Loucy (cell line): ENCODE measurements around the gene SHROOM4.

Experiments used
- H2AFZ ChIP-seq: fragments of 200-600 bp; sonication (generic); 2 replicates; pipeline ENCODE4 v1.6.0; 2016; ENCODE audit warnings: antibody characterized with exemption, mild to moderate bottlenecking, low read length, moderate library complexity
- H3F3A ChIP-seq: fragments of 200-600 bp; 2 replicates; pipeline ENCODE4 v1.6.0; 2016; ENCODE audit warnings: antibody characterized with exemption, low read depth, mild to moderate bottlenecking
- H3K27me3 ChIP-seq: fragments of 200-600 bp; sonication (generic); 2 replicates; pipeline ENCODE4 v1.6.1; 2014; ENCODE audit warnings: low read length, mild to moderate bottlenecking; ENCODE audit not compliant: insufficient read depth, poor library complexity, severe bottlenecking
- H3K36me3 ChIP-seq: fragments of 200-600 bp; sonication (generic); 2 replicates; pipeline ENCODE4 v1.6.1; 2016; ENCODE audit warnings: low read length; ENCODE audit not compliant: insufficient read depth
- H3K4me1 ChIP-seq: fragments of 200-600 bp; sonication (generic); 2 replicates; pipeline ENCODE4 v1.5.1; 2014; ENCODE audit warnings: low read length, mild to moderate bottlenecking; ENCODE audit not compliant: insufficient read depth, poor library complexity, severe bottlenecking
- H3K4me2 ChIP-seq: fragments of 200-600 bp; sonication (generic); 2 replicates; pipeline ENCODE4 v1.6.0; 2014; ENCODE audit warnings: antibody characterized with exemption, low read length, low read depth, mild to moderate bottlenecking; ENCODE audit not compliant: poor library complexity, severe bottlenecking
- H3K4me3 ChIP-seq: fragments of 200-600 bp; sonication (generic); 2 replicates; pipeline ENCODE4 v1.5.1; 2014; ENCODE audit warnings: low read length, mild to moderate bottlenecking, mixed read lengths; ENCODE audit not compliant: poor library complexity, severe bottlenecking
- H3K79me2 ChIP-seq: fragments of 200-600 bp; sonication (generic); 2 replicates; pipeline ENCODE4 v1.6.1; 2014; ENCODE audit warnings: low read length; ENCODE audit not compliant: insufficient read depth
- H3K9ac ChIP-seq: fragments of 200-600 bp; sonication (generic); 2 replicates; pipeline ENCODE4 v1.6.0; 2014; ENCODE audit warnings: mild to moderate bottlenecking, low read depth, low read length, moderate library complexity; ENCODE audit not compliant: poor library complexity, severe bottlenecking
- H3K9me2 ChIP-seq: fragments of 200-600 bp; sonication (generic); replicated peaks from 2 replicates; pipeline ENCODE4 v1.6.1; 2016; ENCODE audit warnings: low read depth, low read length, mixed read lengths
- H3K9me3 ChIP-seq: fragments of 200-600 bp; sonication (generic); 2 replicates; pipeline ENCODE4 v1.6.1; 2014; ENCODE audit warnings: mild to moderate bottlenecking, antibody characterized with exemption, low read length, low read depth; ENCODE audit not compliant: insufficient read depth
- H4K20me1 ChIP-seq: fragments of 200-600 bp; sonication (generic); 2 replicates; pipeline ENCODE4 v1.6.0; 2014; ENCODE audit warnings: antibody characterized with exemption, low read length, mild to moderate bottlenecking; ENCODE audit not compliant: insufficient read depth, poor library complexity, severe bottlenecking
- EZH2phosphoT487 ChIP-seq: fragments of 200-600 bp; IDR thresholded peaks from 2 replicates; pipeline ENCODE4 v1.6.1; 2018; ENCODE audit warnings: antibody characterized with exemption, mild to moderate bottlenecking, moderate library complexity, borderline replicate concordance
- TF ChIP-seq, protein P1 (sequence below): fragments of 200-600 bp; sonication (generic); conservative IDR thresholded peaks from 2 replicates; pipeline ENCODE4 v1.5.1; 2014; ENCODE audit warnings: mild to moderate bottlenecking, antibody characterized with exemption, low read length

Gene SHROOM4

DNA sequence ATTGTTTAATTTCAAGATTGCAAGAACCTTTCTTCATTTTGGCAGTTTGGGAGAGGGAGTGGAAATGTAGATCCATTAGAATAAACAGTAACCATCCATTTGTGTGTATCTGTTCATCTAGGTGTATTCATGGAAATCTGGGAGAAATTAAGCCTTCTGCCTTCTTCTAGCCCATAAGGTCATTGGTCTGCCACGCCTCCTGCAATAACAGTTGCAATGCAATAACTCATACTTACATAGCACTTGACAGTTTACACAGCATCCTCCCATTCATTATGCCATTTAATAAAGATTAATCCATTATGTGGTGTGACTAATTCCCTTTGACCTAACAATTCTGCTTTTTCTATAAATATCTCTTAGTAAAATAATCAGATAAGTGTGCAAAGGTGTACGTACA lies 42.6 kb downstream of the SHROOM4 start:
- Histone ChIP-seq H3K79me2 (no peaks in the 10 kb centered on the region), H3K36me3 (no peaks in the 10 kb centered on the region), H3K4me3 (no peak overlapping the region), H4K20me1 (no peaks in the 10 kb centered on the region), H3K9me2 (no peaks in the 10 kb centered on the region), H2AFZ (no peak overlapping the region), H3K9ac (no peak overlapping the region), H3K4me2 (no peak overlapping the region), H3F3A (no peaks in the 10 kb centered on the region), H3K4me1 (no peaks in the 10 kb centered on the region), H3K27me3 (no peaks in the 10 kb centered on the region), H3K9me3 (no peaks in the 10 kb centered on the region)
- TF ChIP-seq, protein P1, sequence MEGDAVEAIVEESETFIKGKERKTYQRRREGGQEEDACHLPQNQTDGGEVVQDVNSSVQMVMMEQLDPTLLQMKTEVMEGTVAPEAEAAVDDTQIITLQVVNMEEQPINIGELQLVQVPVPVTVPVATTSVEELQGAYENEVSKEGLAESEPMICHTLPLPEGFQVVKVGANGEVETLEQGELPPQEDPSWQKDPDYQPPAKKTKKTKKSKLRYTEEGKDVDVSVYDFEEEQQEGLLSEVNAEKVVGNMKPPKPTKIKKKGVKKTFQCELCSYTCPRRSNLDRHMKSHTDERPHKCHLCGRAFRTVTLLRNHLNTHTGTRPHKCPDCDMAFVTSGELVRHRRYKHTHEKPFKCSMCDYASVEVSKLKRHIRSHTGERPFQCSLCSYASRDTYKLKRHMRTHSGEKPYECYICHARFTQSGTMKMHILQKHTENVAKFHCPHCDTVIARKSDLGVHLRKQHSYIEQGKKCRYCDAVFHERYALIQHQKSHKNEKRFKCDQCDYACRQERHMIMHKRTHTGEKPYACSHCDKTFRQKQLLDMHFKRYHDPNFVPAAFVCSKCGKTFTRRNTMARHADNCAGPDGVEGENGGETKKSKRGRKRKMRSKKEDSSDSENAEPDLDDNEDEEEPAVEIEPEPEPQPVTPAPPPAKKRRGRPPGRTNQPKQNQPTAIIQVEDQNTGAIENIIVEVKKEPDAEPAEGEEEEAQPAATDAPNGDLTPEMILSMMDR = no peak
- no peak for TF ChIP-seq EZH2phosphoT487

DNA sequence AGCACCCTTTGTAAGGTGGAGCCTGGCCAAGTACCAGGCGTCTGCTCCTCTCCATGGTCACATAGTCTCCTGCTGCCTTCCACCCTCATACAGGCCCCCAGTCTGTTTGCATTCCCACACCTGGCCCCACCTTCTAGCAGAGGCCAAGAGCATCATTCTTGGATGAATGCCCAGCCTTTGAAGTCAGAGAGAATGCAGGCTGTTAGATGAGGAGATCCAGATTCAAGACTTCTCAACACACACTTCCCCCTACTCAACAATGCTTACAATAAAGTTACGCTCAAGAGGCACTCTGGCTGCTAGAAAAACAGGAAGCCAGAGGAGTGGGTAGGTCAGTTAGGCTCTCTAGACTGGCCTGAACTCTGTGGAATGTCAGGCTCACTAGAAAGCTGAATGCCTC lies 43.3 kb downstream of the SHROOM4 start:
- no peaks in the 10 kb centered on the region for H4K20me1 ChIP-seq
- H3K4me3 ChIP-seq = no peak overlapping the region
- no peaks in the 10 kb centered on the region for H3K27me3 ChIP-seq
- no peaks in the 10 kb centered on the region for H3K79me2 ChIP-seq
- no peaks in the 10 kb centered on the region for H3K9me2 ChIP-seq
- no peak for TF ChIP-seq EZH2phosphoT487
- TF ChIP-seq, protein P1 = no peak
- H3F3A ChIP-seq = no peaks in the 10 kb centered on the region
- H3K4me1 ChIP-seq = no peaks in the 10 kb centered on the region
- H3K9ac ChIP-seq = no peak overlapping the region
- no peak overlapping the region for H2AFZ ChIP-seq
- H3K4me2 ChIP-seq = no peak overlapping the region
- no peaks in the 10 kb centered on the region for H3K36me3 ChIP-seq
- H3K9me3 ChIP-seq = no peaks in the 10 kb centered on the region

DNA sequence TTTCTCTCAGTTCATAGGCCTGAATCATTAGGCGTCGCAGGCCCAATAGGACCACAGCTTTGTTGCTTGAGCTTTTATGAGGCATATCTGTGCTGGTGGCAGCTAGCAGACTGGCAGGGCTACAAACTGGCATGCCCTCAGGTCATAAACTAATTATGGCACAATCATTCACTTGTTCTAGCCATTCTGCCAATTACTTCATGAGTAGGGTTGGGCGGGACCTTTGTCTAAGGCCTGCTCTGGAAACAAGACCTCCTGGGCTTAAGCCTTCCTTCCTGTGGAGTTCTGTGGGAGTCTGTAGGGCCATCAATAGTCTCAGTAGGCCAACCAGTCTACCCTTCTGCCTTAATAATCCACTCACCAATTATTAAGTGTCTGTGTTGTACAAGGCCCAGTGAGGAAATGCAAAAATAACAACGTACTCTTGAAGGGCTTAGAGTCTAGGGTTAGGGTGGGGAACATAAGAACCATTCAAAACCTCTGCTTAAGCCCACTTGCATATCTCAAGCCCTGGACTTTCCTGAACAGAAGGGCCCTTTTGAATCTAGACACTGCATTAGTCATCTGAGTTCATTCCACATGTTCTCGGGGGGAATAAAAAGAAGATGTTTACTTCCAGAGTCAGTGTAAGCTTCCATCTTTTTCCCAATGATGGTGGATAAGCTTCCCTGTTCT lies 44.5 kb downstream of the SHROOM4 start:
- Histone ChIP-seq H3K4me2 (no peak overlapping the region), H4K20me1 (no peaks in the 10 kb centered on the region), H3F3A (no peaks in the 10 kb centered on the region), H3K4me3 (no peak overlapping the region), H3K27me3 (no peaks in the 10 kb centered on the region), H2AFZ (no peak overlapping the region), H3K36me3 (no peaks in the 10 kb centered on the region), H3K4me1 (no peaks in the 10 kb centered on the region), H3K9me2 (no peaks in the 10 kb centered on the region), H3K9me3 (no peaks in the 10 kb centered on the region), H3K9ac (no peak overlapping the region), H3K79me2 (no peaks in the 10 kb centered on the region)
- TF ChIP-seq EZH2phosphoT487 = no peak
- TF ChIP-seq, protein P1 = no peak
